ENCODE results near the gene SART1.
A peak's percentile ranks its signal among the peaks of the same experiment; 100 is the strongest.

Gene SART1, protein sequence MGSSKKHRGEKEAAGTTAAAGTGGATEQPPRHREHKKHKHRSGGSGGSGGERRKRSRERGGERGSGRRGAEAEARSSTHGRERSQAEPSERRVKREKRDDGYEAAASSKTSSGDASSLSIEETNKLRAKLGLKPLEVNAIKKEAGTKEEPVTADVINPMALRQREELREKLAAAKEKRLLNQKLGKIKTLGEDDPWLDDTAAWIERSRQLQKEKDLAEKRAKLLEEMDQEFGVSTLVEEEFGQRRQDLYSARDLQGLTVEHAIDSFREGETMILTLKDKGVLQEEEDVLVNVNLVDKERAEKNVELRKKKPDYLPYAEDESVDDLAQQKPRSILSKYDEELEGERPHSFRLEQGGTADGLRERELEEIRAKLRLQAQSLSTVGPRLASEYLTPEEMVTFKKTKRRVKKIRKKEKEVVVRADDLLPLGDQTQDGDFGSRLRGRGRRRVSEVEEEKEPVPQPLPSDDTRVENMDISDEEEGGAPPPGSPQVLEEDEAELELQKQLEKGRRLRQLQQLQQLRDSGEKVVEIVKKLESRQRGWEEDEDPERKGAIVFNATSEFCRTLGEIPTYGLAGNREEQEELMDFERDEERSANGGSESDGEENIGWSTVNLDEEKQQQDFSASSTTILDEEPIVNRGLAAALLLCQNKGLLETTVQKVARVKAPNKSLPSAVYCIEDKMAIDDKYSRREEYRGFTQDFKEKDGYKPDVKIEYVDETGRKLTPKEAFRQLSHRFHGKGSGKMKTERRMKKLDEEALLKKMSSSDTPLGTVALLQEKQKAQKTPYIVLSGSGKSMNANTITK

DNA sequence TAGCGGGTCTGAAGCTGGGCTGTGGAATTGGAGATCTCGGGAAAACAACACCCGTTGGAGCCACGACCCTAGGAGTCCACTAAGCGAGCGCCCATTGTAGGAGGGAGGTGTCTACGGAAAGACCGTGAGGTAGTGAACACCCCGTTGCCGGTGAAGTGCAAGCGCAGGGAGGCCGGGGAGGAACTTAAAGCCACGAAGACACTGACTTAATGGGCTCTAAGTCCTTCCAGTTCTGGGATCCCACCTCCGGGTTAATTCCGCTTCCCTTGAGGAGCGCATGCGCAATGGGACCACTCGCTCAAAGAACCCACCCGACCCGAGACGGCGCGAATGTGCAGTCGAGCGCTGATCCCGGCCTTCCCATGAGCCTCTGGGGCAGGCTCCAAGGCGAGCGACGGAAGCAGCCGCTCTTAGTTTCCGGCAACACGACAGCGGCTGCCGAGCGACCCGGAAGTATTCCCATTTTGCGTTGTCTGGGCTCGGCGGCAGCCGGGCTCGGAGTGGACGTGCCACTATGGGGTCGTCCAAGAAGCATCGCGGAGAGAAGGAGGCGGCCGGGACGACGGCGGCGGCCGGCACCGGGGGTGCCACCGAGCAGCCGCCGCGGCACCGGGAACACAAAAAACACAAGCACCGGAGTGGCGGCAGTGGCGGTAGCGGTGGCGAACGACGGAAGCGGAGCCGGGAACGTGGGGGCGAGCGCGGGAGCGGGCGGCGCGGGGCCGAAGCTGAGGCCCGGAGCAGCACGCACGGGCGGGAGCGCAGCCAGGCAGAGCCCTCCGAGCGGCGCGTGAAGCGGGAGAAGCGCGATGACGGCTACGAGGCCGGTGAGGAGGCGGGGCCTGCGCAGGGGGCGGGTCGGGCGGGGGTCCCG, at the start of gene SART1:
TSS of gene SART1 (plus strand) at position 468 of the 874 bp plus-strand sequence. CDS start at position 515, 47 bp downstream.
- TF ChIP-seq FOXM1 (IDR thresholded peaks at IDR 0.05; ENCODE audit: borderline replicate concordance, low read depth) (no peak), CREB1 (IDR thresholded peaks at IDR 0.05; ENCODE audit: low read depth) (0 out of 2 replicates have a peak, but pooled peaks have one; percentile 48), ZBTB7A (IDR thresholded peaks at IDR 0.05; ENCODE audit: low read depth) (0 out of 2 replicates have a peak, but pooled peaks have one; percentile 11), TAF1 (IDR thresholded peaks at IDR 0.05; ENCODE audit: low read depth) (peak; percentile 93), NFIC (IDR thresholded peaks at IDR 0.05) (no peak), EP300 (IDR thresholded peaks at IDR 0.05; ENCODE audit: borderline replicate concordance) (peak; percentile 41; the same call in 1 of the 2 replicates), TEAD4 (IDR thresholded peaks at IDR 0.05) (no peak), TCF12 (IDR thresholded peaks at IDR 0.05; ENCODE audit: low read depth) (peak; percentile 84), YY1 (IDR thresholded peaks at IDR 0.05; ENCODE audit: low read depth) (peak; percentile 84)
- TF ChIP-seq, protein P1, sequence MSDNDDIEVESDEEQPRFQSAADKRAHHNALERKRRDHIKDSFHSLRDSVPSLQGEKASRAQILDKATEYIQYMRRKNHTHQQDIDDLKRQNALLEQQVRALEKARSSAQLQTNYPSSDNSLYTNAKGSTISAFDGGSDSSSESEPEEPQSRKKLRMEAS (IDR thresholded peaks at IDR 0.05): peak; percentile 78
- TF ChIP-seq, protein P2, sequence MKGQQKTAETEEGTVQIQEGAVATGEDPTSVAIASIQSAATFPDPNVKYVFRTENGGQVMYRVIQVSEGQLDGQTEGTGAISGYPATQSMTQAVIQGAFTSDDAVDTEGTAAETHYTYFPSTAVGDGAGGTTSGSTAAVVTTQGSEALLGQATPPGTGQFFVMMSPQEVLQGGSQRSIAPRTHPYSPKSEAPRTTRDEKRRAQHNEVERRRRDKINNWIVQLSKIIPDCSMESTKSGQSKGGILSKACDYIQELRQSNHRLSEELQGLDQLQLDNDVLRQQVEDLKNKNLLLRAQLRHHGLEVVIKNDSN (IDR thresholded peaks at IDR 0.05): 0 out of 2 replicates have a peak, but pooled peaks have one; percentile 12
- TF ChIP-seq, protein P3, sequence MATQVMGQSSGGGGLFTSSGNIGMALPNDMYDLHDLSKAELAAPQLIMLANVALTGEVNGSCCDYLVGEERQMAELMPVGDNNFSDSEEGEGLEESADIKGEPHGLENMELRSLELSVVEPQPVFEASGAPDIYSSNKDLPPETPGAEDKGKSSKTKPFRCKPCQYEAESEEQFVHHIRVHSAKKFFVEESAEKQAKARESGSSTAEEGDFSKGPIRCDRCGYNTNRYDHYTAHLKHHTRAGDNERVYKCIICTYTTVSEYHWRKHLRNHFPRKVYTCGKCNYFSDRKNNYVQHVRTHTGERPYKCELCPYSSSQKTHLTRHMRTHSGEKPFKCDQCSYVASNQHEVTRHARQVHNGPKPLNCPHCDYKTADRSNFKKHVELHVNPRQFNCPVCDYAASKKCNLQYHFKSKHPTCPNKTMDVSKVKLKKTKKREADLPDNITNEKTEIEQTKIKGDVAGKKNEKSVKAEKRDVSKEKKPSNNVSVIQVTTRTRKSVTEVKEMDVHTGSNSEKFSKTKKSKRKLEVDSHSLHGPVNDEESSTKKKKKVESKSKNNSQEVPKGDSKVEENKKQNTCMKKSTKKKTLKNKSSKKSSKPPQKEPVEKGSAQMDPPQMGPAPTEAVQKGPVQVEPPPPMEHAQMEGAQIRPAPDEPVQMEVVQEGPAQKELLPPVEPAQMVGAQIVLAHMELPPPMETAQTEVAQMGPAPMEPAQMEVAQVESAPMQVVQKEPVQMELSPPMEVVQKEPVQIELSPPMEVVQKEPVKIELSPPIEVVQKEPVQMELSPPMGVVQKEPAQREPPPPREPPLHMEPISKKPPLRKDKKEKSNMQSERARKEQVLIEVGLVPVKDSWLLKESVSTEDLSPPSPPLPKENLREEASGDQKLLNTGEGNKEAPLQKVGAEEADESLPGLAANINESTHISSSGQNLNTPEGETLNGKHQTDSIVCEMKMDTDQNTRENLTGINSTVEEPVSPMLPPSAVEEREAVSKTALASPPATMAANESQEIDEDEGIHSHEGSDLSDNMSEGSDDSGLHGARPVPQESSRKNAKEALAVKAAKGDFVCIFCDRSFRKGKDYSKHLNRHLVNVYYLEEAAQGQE (IDR thresholded peaks at IDR 0.05; ENCODE audit: low read depth): no peak

DNA sequence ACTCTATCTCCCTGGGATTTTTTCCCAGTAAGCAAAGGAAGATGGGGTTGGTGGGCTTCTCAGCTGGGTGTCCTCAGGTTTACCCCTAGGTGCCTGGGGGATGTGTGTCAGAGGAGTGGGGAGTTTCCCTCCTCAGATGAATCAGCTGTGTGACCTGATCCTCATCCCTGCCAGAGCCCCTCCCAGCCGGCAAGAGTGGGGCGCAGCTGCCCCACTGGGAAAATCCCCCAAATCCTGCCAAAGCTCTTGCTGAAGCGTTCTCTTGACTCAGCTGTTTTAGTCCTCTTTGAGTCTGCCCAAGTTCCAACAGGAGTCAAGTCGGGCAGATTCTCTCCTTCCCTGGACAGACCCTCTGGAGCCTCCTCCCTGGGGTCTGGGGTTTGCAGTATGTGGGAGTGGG, 48.7 kb upstream of the SART1 start:
- TF ChIP-seq ZBTB7A (IDR thresholded peaks at IDR 0.05; ENCODE audit: low read depth) (no peak), TCF12 (IDR thresholded peaks at IDR 0.05; ENCODE audit: low read depth) (no peak), EP300 (IDR thresholded peaks at IDR 0.05; ENCODE audit: borderline replicate concordance) (no peak), NFIC (IDR thresholded peaks at IDR 0.05) (no peak), FOXM1 (IDR thresholded peaks at IDR 0.05; ENCODE audit: borderline replicate concordance, low read depth) (no peak), RAD21 (IDR thresholded peaks at IDR 0.05; ENCODE audit: low read depth) (no peak)
- TF ChIP-seq, protein P2 (IDR thresholded peaks at IDR 0.05): no peak
- TF ChIP-seq, protein P1 (IDR thresholded peaks at IDR 0.05): no peak
- TF ChIP-seq, protein P3 (IDR thresholded peaks at IDR 0.05; ENCODE audit: low read depth): no peak

DNA sequence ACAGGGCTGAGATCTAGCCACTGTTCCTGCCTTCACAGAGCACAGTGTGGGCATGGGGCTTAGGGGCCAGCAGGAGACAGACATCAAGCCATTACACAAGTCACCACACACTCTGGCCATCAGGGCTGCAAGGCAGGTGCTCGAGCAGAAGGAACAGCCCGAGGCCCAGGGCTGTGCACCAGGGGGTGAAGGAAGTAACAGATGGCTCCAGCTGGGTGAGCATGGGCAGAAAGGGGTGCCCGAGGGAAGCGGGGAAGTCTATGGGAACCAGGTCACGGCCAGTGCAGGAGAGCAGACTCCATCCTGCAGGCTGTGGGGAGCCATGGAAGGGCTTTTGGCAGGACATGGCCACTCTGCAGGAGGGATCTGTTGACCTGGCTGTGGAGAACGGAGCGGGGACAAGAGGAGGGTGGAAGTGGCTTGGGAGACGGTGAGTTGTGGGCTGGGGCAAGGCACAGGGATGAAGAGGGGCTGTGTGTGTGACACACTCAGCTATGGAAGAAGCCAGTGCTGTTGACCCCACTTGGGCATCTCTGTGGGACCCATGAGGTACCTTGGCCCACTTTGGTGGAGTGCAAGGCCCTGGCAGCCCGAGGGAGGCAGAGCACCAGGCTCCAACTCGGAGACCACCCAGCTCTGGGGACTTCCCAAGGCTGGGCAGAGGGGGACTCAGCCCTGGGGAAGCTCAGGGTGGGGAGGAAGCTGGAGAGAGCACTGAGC, 46.3 kb upstream of the SART1 start:
- TF ChIP-seq CREB1 (IDR thresholded peaks at IDR 0.05; ENCODE audit: low read depth) (no peak), ZBTB7A (IDR thresholded peaks at IDR 0.05; ENCODE audit: low read depth) (peak; percentile 66; the same call in 1 of the 2 replicates), TAF1 (IDR thresholded peaks at IDR 0.05; ENCODE audit: low read depth) (no peak)
- TF ChIP-seq, protein P1 (IDR thresholded peaks at IDR 0.05): no peak

DNA sequence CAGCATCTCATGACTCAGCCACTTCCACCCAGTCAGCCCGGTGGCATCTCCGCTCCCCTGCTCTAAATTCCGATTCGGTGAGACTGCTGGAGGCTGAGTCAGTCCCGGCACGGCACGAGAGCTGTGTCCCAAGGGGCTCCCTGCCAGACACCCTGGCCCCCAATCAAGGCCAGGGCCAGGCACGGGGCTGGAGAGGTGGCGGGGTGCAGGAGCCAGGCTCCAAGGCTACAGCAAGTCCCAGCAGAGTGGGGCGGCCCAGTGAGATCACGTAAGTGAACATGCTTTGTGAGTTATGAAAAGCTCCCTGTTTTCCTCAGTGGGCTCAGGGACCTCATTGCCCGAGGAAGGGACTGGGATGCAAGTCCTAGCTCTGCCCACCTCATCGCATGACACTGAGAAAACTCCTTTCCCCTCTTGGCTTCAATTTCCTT, 45.7 kb upstream of the SART1 start:
- TF ChIP-seq, protein P1 (IDR thresholded peaks at IDR 0.05): 0 out of 2 replicates have a peak, but pooled peaks have one; percentile 47
- TF ChIP-seq TCF12 (IDR thresholded peaks at IDR 0.05; ENCODE audit: low read depth) (peak; percentile 84), NFIC (IDR thresholded peaks at IDR 0.05) (peak; percentile 71), EP300 (IDR thresholded peaks at IDR 0.05; ENCODE audit: borderline replicate concordance) (peak; percentile 83), ZBTB7A (IDR thresholded peaks at IDR 0.05; ENCODE audit: low read depth) (no peak), FOXM1 (IDR thresholded peaks at IDR 0.05; ENCODE audit: borderline replicate concordance, low read depth) (0 out of 2 replicates have a peak, but pooled peaks have one; percentile 29), YY1 (IDR thresholded peaks at IDR 0.05; ENCODE audit: low read depth) (no peak), TEAD4 (IDR thresholded peaks at IDR 0.05) (peak; percentile 91)
- TF ChIP-seq, protein P3 (IDR thresholded peaks at IDR 0.05; ENCODE audit: low read depth): no peak
